GM23338 (cell line): ENCODE data around the gene ZNF282. TPM values are rescaled to one million over a fixed set of nuclear protein-coding genes. Genes with fewer than 3 reads are reported as not detected.

Source experiments
- ATAC-seq: fragments of 200-7000 bp; cut with Tn5 transposase; 3 replicates; pipeline ENCODE4 v1.9.1; 2020
- DNase-seq: peaks from one replicate; pipeline ENCODE4 v3.0.0-alpha.2; 2015; ENCODE audit warnings: low spot score
- H2AFZ ChIP-seq: fragments of 200-600 bp; sonication (generic); 2 replicates; pipeline ENCODE4 v1.8.0; 2016; ENCODE audit warnings: antibody characterized with exemption, mild to moderate bottlenecking, moderate library complexity
- H3F3A ChIP-seq: fragments of 200-600 bp; sonication (generic); replicated peaks from 2 replicates; pipeline ENCODE4 v1.8.0; 2017; ENCODE audit warnings: antibody characterized with exemption, mixed run types, low read depth
- H3K27ac ChIP-seq: fragments of 200-600 bp; sonication (generic); 2 replicates; pipeline ENCODE4 v1.6.1; 2016; ENCODE audit warnings: low read depth
- H3K27me3 ChIP-seq: fragments of 200-600 bp; sonication (generic); 2 replicates; pipeline ENCODE4 v1.8.0; 2016; ENCODE audit warnings: mild to moderate bottlenecking, mixed run types, moderate library complexity; ENCODE audit not compliant: insufficient read depth
- H3K36me3 ChIP-seq: fragments of 200-600 bp; sonication (generic); 2 replicates; pipeline ENCODE4 v1.8.0; 2016; ENCODE audit warnings: mild to moderate bottlenecking; ENCODE audit not compliant: insufficient read depth
- H3K4me1 ChIP-seq: fragments of 200-600 bp; sonication (generic); 2 replicates; pipeline ENCODE4 v1.8.0; 2016; ENCODE audit warnings: mild to moderate bottlenecking, moderate library complexity; ENCODE audit not compliant: insufficient read depth
- H3K4me2 ChIP-seq: fragments of 200-600 bp; sonication (generic); 2 replicates; pipeline ENCODE4 v1.7.1; 2017; ENCODE audit warnings: mixed run types
- H3K4me3 ChIP-seq: fragments of 200-600 bp; sonication (generic); 2 replicates; pipeline ENCODE4 v1.6.1; 2016; ENCODE audit warnings: mixed run types
- H3K79me2 ChIP-seq: fragments of 200-600 bp; sonication (generic); replicated peaks from 2 replicates; pipeline ENCODE4 v1.8.0; 2017; ENCODE audit warnings: mild to moderate bottlenecking; ENCODE audit not compliant: insufficient read depth
- H3K9me2 ChIP-seq: fragments of 200-600 bp; sonication (generic); 2 replicates; pipeline ENCODE4 v1.8.0; 2017; ENCODE audit not compliant: insufficient read depth
- H4K20me1 ChIP-seq: fragments of 200-600 bp; sonication (generic); replicated peaks from 2 replicates; pipeline ENCODE4 v1.8.0; 2017; ENCODE audit warnings: mild to moderate bottlenecking; ENCODE audit not compliant: insufficient read depth
- H3K27ac Mint-ChIP-seq: 2 replicates; pipeline ENCODE4 v1.8.0; 2020; ENCODE audit warnings: inconsistent platforms, mild to moderate bottlenecking, moderate library complexity, mixed read lengths
- H3K27me3 Mint-ChIP-seq: 3 replicates; pipeline ENCODE4 v1.8.0; 2022; ENCODE audit warnings: low read depth, mild to moderate bottlenecking, moderate library complexity, mixed read lengths, inconsistent platforms; ENCODE audit not compliant: insufficient read depth, poor library complexity
- H3K36me3 Mint-ChIP-seq: 3 replicates; pipeline ENCODE4 v1.8.0; 2021; ENCODE audit warnings: low read depth, mild to moderate bottlenecking, inconsistent platforms, moderate library complexity, mixed read lengths
- H3K4me1 Mint-ChIP-seq: 3 replicates; pipeline ENCODE4 v1.8.0; 2020; ENCODE audit warnings: mild to moderate bottlenecking, inconsistent platforms, mixed read lengths
- H3K4me3 Mint-ChIP-seq: 3 replicates; pipeline ENCODE4 v1.8.0; 2021; ENCODE audit warnings: moderate library complexity, mild to moderate bottlenecking, inconsistent platforms, mixed read lengths
- H3K9me3 Mint-ChIP-seq: 3 replicates; pipeline ENCODE4 v1.8.0; 2020; ENCODE audit warnings: moderate library complexity, mild to moderate bottlenecking, inconsistent platforms, mixed read lengths
- CREB1 ChIP-seq: fragments of 250-450 bp; sonication (Bioruptor Pico); IDR thresholded peaks from 2 replicates; pipeline ENCODE4 v1.5.0; 2020; ENCODE audit warnings: low read depth, mild to moderate bottlenecking, moderate library complexity
- CTCF ChIP-seq, 2 experiments: fragments of 200-600 bp in 1 of 2; sonication (generic) in 1 of 2; conservative IDR thresholded peaks; 2 replicates each; pipeline versions ENCODE4 v1.5.1 to v1.6.1; 2016 to 2017; ENCODE audit warnings: antibody characterized with exemption in 2 of 2, low read depth in 2 of 2, mild to moderate bottlenecking in 2 of 2, moderate library complexity in 1 of 2
- ETS1 ChIP-seq: IDR thresholded peaks from 2 replicates; pipeline ENCODE4 v1.6.1; 2016; ENCODE audit warnings: antibody characterized with exemption
- EZH2 ChIP-seq: fragments of 200-600 bp; sonication (generic); IDR thresholded peaks from one replicate; pipeline ENCODE4 v1.8.0; 2017; ENCODE audit warnings: antibody characterized with exemption, mild to moderate bottlenecking, low read depth; ENCODE audit not compliant: unreplicated experiment
- EZH2phosphoT487 ChIP-seq: fragments of 200-600 bp; sonication (generic); IDR thresholded peaks from one replicate; pipeline ENCODE4 v1.8.1; 2018; ENCODE audit warnings: antibody characterized with exemption; ENCODE audit not compliant: unreplicated experiment
- JUNB ChIP-seq: IDR thresholded peaks from one replicate; pipeline ENCODE4 v1.6.1; 2016; ENCODE audit warnings: antibody characterized with exemption; ENCODE audit not compliant: unreplicated experiment
- NANOG ChIP-seq: IDR thresholded peaks from 2 replicates; pipeline ENCODE4 v1.6.1; 2016; ENCODE audit warnings: antibody characterized with exemption, borderline replicate concordance
- POLR2AphosphoS5 ChIP-seq: IDR thresholded peaks from 2 replicates; pipeline ENCODE4 v1.6.1; 2016; ENCODE audit warnings: antibody characterized with exemption, low read depth
- STAT1 ChIP-seq: IDR thresholded peaks from one replicate; pipeline ENCODE4 v1.6.1; 2016; ENCODE audit warnings: antibody characterized with exemption; ENCODE audit not compliant: unreplicated experiment
- ZNF331 ChIP-seq: fragments of 250-450 bp; sonication (Bioruptor Pico); IDR thresholded peaks from 2 replicates; pipeline ENCODE4 v1.5.0; 2020; ENCODE audit warnings: low read depth, mild to moderate bottlenecking, moderate library complexity
- ZNF462 ChIP-seq: fragments of 250-450 bp; sonication (Bioruptor Pico); IDR thresholded peaks from 2 replicates; pipeline ENCODE4 v1.5.0; 2020; ENCODE audit warnings: mild to moderate bottlenecking, moderate library complexity
- polyA plus RNA-seq: library from polyadenylated mRNA; unstranded; fragments of >200 nt; fragmentation: Nextera tagmentation; extraction: Ambion mirVana; gene quantifications from 2 replicates; pipeline ENCODE4 v1.2.1, GENCODE V29; 2016
- total RNA-seq: library from RNA; depleted of rRNA; stranded (reverse); fragments of >200 nt; shearing (Covaris generic); gene quantifications from 2 replicates; pipeline ENCODE4 v1.2.3, GENCODE V29; 2014

Gene ZNF282
- total and polyA plus RNA-seq, 2 experiments from 2014 or later, result 7.2 to 36.3 TPM

GRCh38 chr7:149239345-149240143 is 44.2 kb downstream of the ZNF282 start, which contains the start of gene ZNF212:
Gene ZNF212, plus strand, starts transcription at chr7:149239651. Its CDS starts 128 bp downstream, at chr7:149239779.
- Histone ChIP-seq H3K9me2 (no peaks in the 10 kb centered on the region), H3K79me2 (peaks cover 46% of the 10 kb centered on the region), H3F3A (peaks cover 3% of the 10 kb centered on the region; the same call in 1 of the 2 replicates), H3K4me1 (0 out of 2 replicates have a peak, but pooled peaks cover 7% of the 10 kb centered on the region), H2AFZ (peak within 1 kb of the TSS; percentile 95), H4K20me1 (peaks cover 9% of the 10 kb centered on the region; the same call in 1 of the 2 replicates), H3K4me2 (peak within 1 kb of the TSS; percentile 97), H3K27ac (peak within 1 kb of the TSS; percentile 74; the same call in 1 of the 2 replicates), H3K4me3 (peak within 1 kb of the TSS; percentile 100), H3K27me3 (peaks cover 4% of the 10 kb centered on the region; the same call in 1 of the 2 replicates), H3K36me3 (no peaks in the 10 kb centered on the region)
- Mint-ChIP-seq H3K4me1 (peaks cover 9% of the 10 kb centered on the region), H3K27me3 (peaks cover 3% of the 10 kb centered on the region), H3K4me3 (peak within 1 kb of the TSS; percentile 98), H3K9me3 (peaks cover 7% of the 10 kb centered on the region; the same call in 2 of the 3 replicates), H3K36me3 (peaks cover 15% of the 10 kb centered on the region), H3K27ac (peak within 1 kb of the TSS; percentile 88)
- TF ChIP-seq ZNF331 (CRISPR knock-in tag) (no peak), CTCF (conservative IDR thresholded peaks at IDR 0.05; ENCODE audit: low read depth in 2 of 2) (peak; percentile 71 to 94), NANOG (no peak), STAT1 (no peak), ETS1 (peak; percentile 78), JUNB (no peak), POLR2AphosphoS5 (peak; percentile 69), EZH2phosphoT487 (no peak), ZNF462 (CRISPR knock-in tag) (no peak), EZH2 (no peak), CREB1 (CRISPR knock-in tag) (no peak)
- ATAC-seq (peak; percentile 100), DNase-seq (peak; percentile 96)
